GM12878 (cell line): Measurements from ENCODE around the gene MAPK1.
"Not testable (repeated sequence)": the region's sequence is repeated elsewhere in the genome, so short reads cannot be mapped to it uniquely, and the experiment has no call there.

ENCODE experiments used
- BACH1 ChIP-seq: fragments of 450-650 bp; IDR thresholded peaks from 2 replicates; pipeline ENCODE4 v1.6.1; 2017; ENCODE audit warnings: mild to moderate bottlenecking, borderline replicate concordance
- BCL11A ChIP-seq: IDR thresholded peaks from 2 replicates; pipeline ENCODE4 v1.6.1; 2011; ENCODE audit warnings: low read depth, low read length
- CTCF ChIP-seq, 3 experiments: IDR thresholded peaks in 2 of 3; conservative IDR thresholded peaks in 1 of 3; 2 replicates each; pipeline ENCODE4 v1.5.1; 2011; ENCODE audit warnings: low read depth in 3 of 3, low read length in 3 of 3, mild to moderate bottlenecking in 3 of 3, control low read depth in 2 of 3, moderate library complexity in 2 of 3, inconsistent platforms in 1 of 3, mixed read lengths in 1 of 3; ENCODE audit not compliant: control insufficient read depth in 2 of 3, insufficient read depth in 1 of 3; ENCODE audit errors: extremely low read depth in 1 of 3
- IKZF2 ChIP-seq, 2 experiments: fragments of 450-650 bp; IDR thresholded peaks; 2 replicates each; pipeline ENCODE4 v1.6.1; 2017; ENCODE audit warnings: mild to moderate bottlenecking in 2 of 2, moderate library complexity in 2 of 2
- MYB ChIP-seq: fragments of 150-350 bp; IDR thresholded peaks from 2 replicates; pipeline ENCODE4 v1.6.1; 2014; ENCODE audit warnings: mild to moderate bottlenecking, low read depth, low read length, borderline replicate concordance
- POLR2A ChIP-seq: IDR thresholded peaks from 2 replicates; pipeline ENCODE4 v1.6.1; 2011; ENCODE audit warnings: low read depth, mild to moderate bottlenecking, low read length
- POLR2AphosphoS5 ChIP-seq: IDR thresholded peaks from 2 replicates; pipeline ENCODE4 v1.6.1; 2011; ENCODE audit warnings: mild to moderate bottlenecking, low read length, inconsistent platforms
- RAD21 ChIP-seq: IDR thresholded peaks from 2 replicates; pipeline ENCODE4 v1.6.1; 2011; ENCODE audit warnings: mild to moderate bottlenecking, low read depth, low read length, moderate library complexity; ENCODE audit not compliant: insufficient read depth
- SP1 ChIP-seq: IDR thresholded peaks from one replicate; pipeline ENCODE4 v1.6.1; 2011; ENCODE audit warnings: low read depth, low read length
- TF ChIP-seq, protein P1 (sequence below): IDR thresholded peaks from 2 replicates; pipeline ENCODE4 v1.6.1; 2012; ENCODE audit warnings: low read depth, low read length, improper control_type of control experiment

DNA sequence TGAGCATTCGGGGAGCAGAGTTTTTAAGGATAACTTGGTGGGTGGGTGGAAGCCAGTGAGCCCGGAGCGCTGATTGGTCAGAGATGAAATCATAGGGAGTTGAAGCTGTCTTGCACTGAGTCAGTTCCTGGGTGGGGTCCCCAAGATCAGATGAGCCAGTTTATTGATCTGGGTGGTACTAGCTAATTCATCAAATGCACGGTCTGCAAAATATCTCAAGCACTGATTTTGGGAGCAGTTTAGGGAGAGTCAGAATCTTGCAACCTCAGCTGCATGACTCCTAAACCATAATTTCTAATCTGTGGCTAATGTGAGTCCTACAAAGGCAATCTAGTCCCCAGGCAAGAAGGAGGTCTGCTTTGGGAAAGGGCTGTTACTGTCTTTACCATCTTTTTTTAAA is 42.9 kb upstream of the MAPK1 start:
- TF ChIP-seq CTCF (IDR thresholded peaks at IDR 0.05 in 2 of 3, conservative IDR thresholded peaks at IDR 0.05 in 1 of 3; ENCODE audit: control insufficient read depth in 2 of 3, extremely low read depth in 1 of 3, insufficient read depth in 1 of 3, low read depth in 3 of 3, low read length in 3 of 3); IKZF2 (IDR thresholded peaks at IDR 0.05); POLR2A; BACH1; MYB; SP1; BCL11A; POLR2AphosphoS5; RAD21: not testable (repeated sequence)
- TF ChIP-seq, protein P1, sequence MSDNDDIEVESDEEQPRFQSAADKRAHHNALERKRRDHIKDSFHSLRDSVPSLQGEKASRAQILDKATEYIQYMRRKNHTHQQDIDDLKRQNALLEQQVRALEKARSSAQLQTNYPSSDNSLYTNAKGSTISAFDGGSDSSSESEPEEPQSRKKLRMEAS = not testable (repeated sequence)
